Uterus (tissue), 4 donors: ENCODE measurements around the gene NRSN2. TPM values are rescaled to one million over a fixed set of nuclear protein-coding genes. Genes with fewer than 3 reads are reported as not detected.

Experiments used
- DNase-seq, 2 donors: peaks; one replicate each; pipeline ENCODE4 v3.0.0-alpha.2; 2019 to 2020
- H3K27ac ChIP-seq, 2 donors: fragments of 200-600 bp; sonication (generic); 1 replicate in 1 of 2; 2 replicates in 1 of 2; pipeline ENCODE4 v1.5.1; 2016 to 2018
- H3K27me3 ChIP-seq, 2 donors: fragments of 200-600 bp; sonication (generic); one replicate each; pipeline ENCODE4 v1.5.1; 2018 to 2019; ENCODE audit warnings: control low read depth in 1 of 2
- H3K36me3 ChIP-seq, 2 donors: fragments of 200-600 bp; sonication (generic); one replicate each; pipeline ENCODE4 v1.5.1; 2019; ENCODE audit warnings: control low read depth in 1 of 2
- H3K4me1 ChIP-seq, 2 donors: fragments of 200-600 bp; sonication (generic); one replicate each; pipeline ENCODE4 v1.5.1; 2018 to 2019; ENCODE audit warnings: control low read depth in 1 of 2
- H3K4me3 ChIP-seq, 2 donors: fragments of 200-600 bp; sonication (generic); 1 replicate in 1 of 2; 2 replicates in 1 of 2; pipeline ENCODE4 v1.5.1; 2018 to 2019; ENCODE audit warnings: mild to moderate bottlenecking in 1 of 2
- H3K9me3 ChIP-seq, 2 donors: fragments of 200-600 bp; sonication (generic); one replicate each; pipeline ENCODE4 v1.5.1; 2019; ENCODE audit warnings: control low read depth in 1 of 2
- POLR2A ChIP-seq, 2 donors: fragments of 450-650 bp; IDR thresholded peaks; one replicate each; pipeline ENCODE4 v1.6.1; 2016; ENCODE audit warnings: antibody characterized with exemption in 2 of 2, mild to moderate bottlenecking in 1 of 2, moderate library complexity in 1 of 2
- intact Hi-C: fragments of 100-400 bp; cut with DNase I; formaldehyde crosslinking; loops from one replicate; pipeline ENCODE4 v1.15.1; 2023; ENCODE audit warnings: low total_unique reads
- total RNA-seq, 4 donors: library from RNA; depleted of rRNA in 3 of 4; stranded (reverse); fragments of >200 nt in 3 of 4; gene quantifications; one replicate each; pipeline versions ENCODE4 v1.1.0 to v1.2.4, GENCODE V29; 2014 to 2023
- TF ChIP-seq, protein P1 (sequence below), 4 experiments: fragments of 200-600 bp in 2 of 4; fragments of 450-650 bp in 2 of 4; sonication (generic) in 2 of 4; IDR thresholded peaks; one replicate each; pipeline ENCODE4 v1.5.1; 2016 to 2019; ENCODE audit warnings: antibody characterized with exemption in 4 of 4, mild to moderate bottlenecking in 2 of 4, moderate library complexity in 1 of 4
- donor health status: DM: yes; HTN: yes; CAD: no.

The NRSN2 gene
- total RNA-seq, 4 donors from 2014 or later: 10.2 to 65.6 (median 28.7) TPM

DNA sequence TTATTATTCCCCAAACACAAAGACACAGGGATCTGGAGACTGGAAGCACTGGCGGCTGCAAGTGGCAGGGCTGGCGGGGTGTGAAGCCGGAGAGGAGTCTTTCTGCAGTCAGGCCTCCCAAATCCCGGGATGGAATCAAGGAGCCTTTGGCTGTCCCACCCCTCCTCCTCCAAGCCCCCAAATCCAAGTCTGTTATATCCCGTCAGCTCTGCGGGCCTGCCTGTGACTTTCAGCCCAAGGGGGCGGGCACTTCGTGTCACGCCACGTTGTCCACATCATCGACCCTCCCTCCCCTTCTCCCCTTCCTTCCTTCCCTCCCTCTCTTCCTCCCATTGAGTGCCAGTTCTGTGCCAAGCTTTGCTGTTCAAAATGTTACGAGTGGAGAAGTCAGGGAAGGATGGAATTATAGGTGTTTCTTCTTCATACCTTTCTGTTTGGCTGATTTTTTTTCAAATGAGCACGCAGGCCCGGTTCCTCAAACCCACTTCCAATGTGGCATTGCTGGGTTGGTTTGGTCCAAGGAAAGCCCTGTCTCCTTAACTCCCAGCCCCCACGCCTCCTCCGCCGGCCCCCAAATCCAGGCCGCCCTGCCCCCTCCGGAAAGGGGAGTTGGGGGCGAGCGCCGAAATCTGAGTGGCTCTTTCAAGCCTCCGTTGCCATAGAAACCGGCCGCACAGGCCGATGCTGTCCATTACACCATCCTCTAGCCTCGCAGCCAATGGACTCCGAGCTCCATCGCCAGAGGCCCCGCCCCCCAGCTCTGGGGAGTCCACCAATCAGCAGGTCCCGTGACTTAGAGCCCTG, 36.9 kb upstream of the NRSN2 start:
- Histone ChIP-seq H3K27ac (peak overlapping the region; percentile 82 to 86), H3K4me1 (no peaks in the 10 kb centered on the region), H3K36me3 (no peaks in the 10 kb centered on the region), H3K9me3 (no peaks in the 10 kb centered on the region), H3K27me3 (no peaks in the 10 kb centered on the region), H3K4me3 (peak overlapping the region; percentile 38 to 42)
- TF ChIP-seq, protein P1, sequence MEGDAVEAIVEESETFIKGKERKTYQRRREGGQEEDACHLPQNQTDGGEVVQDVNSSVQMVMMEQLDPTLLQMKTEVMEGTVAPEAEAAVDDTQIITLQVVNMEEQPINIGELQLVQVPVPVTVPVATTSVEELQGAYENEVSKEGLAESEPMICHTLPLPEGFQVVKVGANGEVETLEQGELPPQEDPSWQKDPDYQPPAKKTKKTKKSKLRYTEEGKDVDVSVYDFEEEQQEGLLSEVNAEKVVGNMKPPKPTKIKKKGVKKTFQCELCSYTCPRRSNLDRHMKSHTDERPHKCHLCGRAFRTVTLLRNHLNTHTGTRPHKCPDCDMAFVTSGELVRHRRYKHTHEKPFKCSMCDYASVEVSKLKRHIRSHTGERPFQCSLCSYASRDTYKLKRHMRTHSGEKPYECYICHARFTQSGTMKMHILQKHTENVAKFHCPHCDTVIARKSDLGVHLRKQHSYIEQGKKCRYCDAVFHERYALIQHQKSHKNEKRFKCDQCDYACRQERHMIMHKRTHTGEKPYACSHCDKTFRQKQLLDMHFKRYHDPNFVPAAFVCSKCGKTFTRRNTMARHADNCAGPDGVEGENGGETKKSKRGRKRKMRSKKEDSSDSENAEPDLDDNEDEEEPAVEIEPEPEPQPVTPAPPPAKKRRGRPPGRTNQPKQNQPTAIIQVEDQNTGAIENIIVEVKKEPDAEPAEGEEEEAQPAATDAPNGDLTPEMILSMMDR (IDR thresholded peaks at IDR 0.05): no peak
- peak in 1 of 2 donors; percentile 36 for TF ChIP-seq POLR2A (IDR thresholded peaks at IDR 0.05)
- intact Hi-C loops: no loop called here
- DNase-seq: peak; percentile 98 to 99

DNA sequence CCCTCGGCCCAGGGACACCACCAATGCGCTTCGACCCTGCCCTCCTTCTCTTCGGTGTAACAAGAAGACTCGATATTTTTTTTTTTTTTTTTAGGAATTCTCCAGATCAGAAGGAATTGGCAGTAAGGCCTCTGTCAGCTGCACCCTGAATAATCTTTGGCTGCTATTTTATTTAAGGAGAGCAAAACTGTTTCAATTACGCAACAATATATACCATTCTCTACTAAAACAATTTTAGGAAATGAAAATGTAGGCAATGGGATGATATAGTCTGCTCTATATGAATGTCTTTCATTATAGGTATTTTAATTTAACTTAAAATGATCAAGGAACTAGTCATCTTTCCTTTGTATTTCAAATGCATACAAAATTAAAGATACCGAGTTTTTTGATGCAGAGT, 36.3 kb upstream of the NRSN2 start:
- peak overlapping the region in 1 of 2 donors; percentile 42 for H3K4me3 ChIP-seq
- H3K9me3 ChIP-seq: no peaks in the 10 kb centered on the region
- no peak for TF ChIP-seq POLR2A (IDR thresholded peaks at IDR 0.05)
- TF ChIP-seq, protein P1 (IDR thresholded peaks at IDR 0.05): no peak
- H3K36me3 ChIP-seq: no peaks in the 10 kb centered on the region
- intact Hi-C loops: no loop called here
- H3K4me1 ChIP-seq: no peaks in the 10 kb centered on the region
- no peaks in the 10 kb centered on the region for H3K27me3 ChIP-seq
- H3K27ac ChIP-seq: peak overlapping the region; percentile 66 to 86
- DNase-seq: no peak

- no peaks in the 10 kb centered on the region for H3K36me3 ChIP-seq
- DNase-seq: no peak
- H3K4me3 ChIP-seq: no peak overlapping the region
- intact Hi-C loops: no loop called here
- no peak overlapping the region for H3K27ac ChIP-seq
- TF ChIP-seq, protein P1 (IDR thresholded peaks at IDR 0.05): no peak
- TF ChIP-seq POLR2A (IDR thresholded peaks at IDR 0.05): no peak
- H3K9me3 ChIP-seq: no peaks in the 10 kb centered on the region
- H3K4me1 ChIP-seq: no peaks in the 10 kb centered on the region
- no peaks in the 10 kb centered on the region for H3K27me3 ChIP-seq
Observed at GRCh38 chr20:311609-312008, 35.3 kb upstream of the NRSN2 start.

DNA sequence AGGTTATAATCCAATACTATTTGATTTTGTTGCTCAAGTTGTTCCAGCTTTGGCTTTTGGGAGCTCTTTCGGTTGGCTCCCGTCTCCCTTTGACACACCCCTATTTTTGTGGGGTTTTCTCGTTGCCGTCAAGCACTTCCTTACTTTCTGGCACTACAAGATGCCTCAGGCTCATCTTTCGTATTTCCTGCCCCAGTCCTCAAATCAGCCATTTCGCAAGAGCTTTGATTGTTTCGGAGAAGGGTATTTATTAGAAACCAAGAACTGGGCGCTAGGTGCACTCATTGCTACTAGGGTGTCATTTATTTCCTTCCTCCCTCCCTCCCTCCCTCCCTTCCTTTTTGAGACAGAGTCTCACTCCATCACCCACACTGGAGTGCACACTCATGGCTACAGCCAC, 34.8 kb upstream of the NRSN2 start:
- Histone ChIP-seq H3K27ac (no peak overlapping the region), H3K36me3 (no peaks in the 10 kb centered on the region), H3K27me3 (no peaks in the 10 kb centered on the region), H3K9me3 (no peaks in the 10 kb centered on the region), H3K4me1 (no peaks in the 10 kb centered on the region), H3K4me3 (no peak overlapping the region)
- DNase-seq: no peak
- TF ChIP-seq, protein P1 (IDR thresholded peaks at IDR 0.05): no peak
- no peak for TF ChIP-seq POLR2A (IDR thresholded peaks at IDR 0.05)
- intact Hi-C loops: no loop called here

DNA sequence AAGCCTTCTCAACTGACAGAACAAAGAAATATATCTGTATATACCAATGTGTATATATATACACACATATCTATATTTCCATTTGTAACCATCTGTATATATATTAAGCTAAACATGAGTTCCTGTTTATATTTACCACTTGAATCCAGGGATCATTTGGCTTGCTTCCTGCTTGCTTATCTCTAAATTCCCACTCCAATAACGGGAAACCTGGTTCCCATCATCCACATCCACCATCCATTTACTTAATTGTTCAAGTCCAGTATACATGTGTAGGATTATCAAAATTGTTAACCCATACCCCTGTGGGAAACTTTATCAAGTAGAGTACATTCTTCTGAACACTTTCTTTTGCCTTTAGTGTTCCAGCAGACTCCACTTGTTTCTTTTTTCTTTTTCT, 34.0 kb upstream of the NRSN2 start:
- Histone ChIP-seq H3K27ac (no peak overlapping the region), H3K36me3 (no peaks in the 10 kb centered on the region), H3K4me1 (no peaks in the 10 kb centered on the region), H3K4me3 (no peak overlapping the region), H3K27me3 (no peaks in the 10 kb centered on the region), H3K9me3 (no peaks in the 10 kb centered on the region)
- intact Hi-C loops: no loop called here
- no peak for DNase-seq
- no peak for TF ChIP-seq POLR2A (IDR thresholded peaks at IDR 0.05)
- TF ChIP-seq, protein P1 (IDR thresholded peaks at IDR 0.05): no peak
